Subcutaneous adipose tissue (tissue), 4 donors: ENCODE results near the gene TTLL11. TPM values are rescaled to one million over a fixed set of nuclear protein-coding genes. Genes with fewer than 3 reads are reported as not detected.

ENCODE experiments used
- total RNA-seq, 4 donors: library from RNA; depleted of rRNA; stranded (reverse); fragments of >200 nt; gene quantifications; one replicate each; pipeline ENCODE4 v1.1.0, GENCODE V29; 2016
- TF ChIP-seq, protein P1 (sequence below): fragments of 450-650 bp; IDR thresholded peaks from one replicate; pipeline ENCODE4 v1.5.1; 2016; ENCODE audit warnings: low read depth, mild to moderate bottlenecking, control low read depth, antibody characterized with exemption, moderate library complexity

Gene TTLL11
- total RNA-seq, 4 donors from 2014 or later, result 4.4 to 8.7 (median 6.4) TPM

- TF ChIP-seq, protein P1, sequence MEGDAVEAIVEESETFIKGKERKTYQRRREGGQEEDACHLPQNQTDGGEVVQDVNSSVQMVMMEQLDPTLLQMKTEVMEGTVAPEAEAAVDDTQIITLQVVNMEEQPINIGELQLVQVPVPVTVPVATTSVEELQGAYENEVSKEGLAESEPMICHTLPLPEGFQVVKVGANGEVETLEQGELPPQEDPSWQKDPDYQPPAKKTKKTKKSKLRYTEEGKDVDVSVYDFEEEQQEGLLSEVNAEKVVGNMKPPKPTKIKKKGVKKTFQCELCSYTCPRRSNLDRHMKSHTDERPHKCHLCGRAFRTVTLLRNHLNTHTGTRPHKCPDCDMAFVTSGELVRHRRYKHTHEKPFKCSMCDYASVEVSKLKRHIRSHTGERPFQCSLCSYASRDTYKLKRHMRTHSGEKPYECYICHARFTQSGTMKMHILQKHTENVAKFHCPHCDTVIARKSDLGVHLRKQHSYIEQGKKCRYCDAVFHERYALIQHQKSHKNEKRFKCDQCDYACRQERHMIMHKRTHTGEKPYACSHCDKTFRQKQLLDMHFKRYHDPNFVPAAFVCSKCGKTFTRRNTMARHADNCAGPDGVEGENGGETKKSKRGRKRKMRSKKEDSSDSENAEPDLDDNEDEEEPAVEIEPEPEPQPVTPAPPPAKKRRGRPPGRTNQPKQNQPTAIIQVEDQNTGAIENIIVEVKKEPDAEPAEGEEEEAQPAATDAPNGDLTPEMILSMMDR, result no peak
These were observed 206.2 kb downstream of the TTLL11 start for GRCh38 chr9:121886759-121887485.

DNA sequence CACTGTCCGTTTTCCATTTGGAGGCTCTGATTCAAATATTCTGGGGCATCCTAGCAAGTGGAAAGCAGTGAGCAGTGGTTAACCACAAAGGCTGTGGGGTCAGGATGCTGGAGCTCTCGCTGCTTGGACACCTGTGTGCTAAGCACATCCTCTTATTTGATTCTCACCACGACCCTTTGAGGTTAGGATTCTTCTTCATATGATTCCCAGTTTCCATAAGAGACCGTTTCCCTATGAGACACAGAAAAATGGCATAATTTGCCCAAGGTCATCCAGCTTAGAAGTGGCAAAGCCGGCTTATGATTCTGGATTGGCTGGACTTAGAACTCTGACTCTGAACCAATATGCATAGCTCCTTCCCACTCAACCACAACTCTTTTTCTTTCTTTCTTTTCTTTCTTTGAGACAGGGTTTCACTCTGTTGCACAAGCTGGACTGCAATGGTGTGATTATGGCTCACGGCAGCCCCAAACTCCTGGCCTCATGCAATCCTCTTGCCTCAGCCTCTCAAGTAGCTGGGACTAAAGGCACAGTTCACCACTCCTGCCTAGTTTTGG, 207.7 kb downstream of the TTLL11 start:
- TF ChIP-seq, protein P1, result no peak

DNA sequence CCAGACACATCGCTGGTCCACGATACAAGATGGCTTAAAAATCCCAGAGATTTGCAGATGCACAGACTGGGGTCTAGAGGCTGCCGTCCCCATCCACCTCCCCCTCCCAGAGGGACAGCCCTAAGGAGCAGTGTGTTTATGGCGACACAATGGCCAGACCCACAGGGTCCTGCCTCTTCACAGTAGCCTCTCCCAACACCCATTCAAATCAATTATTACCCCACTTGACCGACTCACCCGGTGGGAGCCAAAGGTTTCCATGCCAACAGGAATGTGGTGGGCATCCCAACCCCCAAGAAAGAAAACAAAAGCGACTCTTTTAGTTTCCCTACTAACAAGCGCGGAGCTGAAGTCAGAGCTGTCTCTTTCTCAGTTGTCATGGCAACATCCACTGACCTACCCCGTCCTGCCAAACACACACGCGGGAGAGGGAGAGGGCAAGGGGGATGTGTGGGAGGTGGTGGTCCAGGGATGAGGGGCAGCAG, 209.0 kb downstream of the TTLL11 start:
- TF ChIP-seq, protein P1, result no peak

DNA sequence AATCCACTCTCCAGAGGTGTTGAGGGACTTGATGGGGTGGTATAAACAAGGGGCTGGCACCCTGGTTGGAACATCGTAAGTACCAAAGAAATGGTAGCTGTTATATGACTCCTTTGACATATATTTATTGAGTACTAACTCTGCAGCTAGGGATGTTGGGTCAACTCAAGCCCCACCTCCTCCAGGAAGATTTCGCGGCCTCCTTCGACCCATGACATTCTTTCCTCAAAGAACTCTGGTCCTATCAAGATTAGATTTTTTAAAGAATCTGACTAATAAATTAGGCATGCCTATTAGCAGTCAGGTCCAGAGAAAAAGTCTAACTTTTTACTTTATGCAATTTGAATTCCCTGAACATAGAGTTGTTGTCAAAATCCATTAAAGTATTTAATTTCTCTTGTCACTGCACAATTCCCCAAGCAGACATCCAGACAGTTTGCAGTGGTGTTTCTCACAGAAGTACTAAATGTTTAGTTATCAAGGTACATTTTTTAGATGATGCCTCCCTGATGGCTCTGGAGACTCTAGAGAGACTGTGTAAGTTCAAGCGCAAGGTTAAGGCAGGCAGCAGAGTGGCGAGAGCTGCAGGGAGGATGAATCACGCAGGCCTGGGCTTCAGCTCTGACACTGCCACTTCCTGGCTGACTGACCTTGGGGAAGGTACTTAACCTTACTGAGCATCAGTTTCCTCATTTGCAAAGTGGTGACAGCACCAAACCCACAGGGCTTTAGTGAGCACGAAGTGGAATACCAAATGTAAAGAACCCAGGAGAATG, 209.6 kb downstream of the TTLL11 start:
- TF ChIP-seq, protein P1, result no peak

GRCh38 chr9:121881920-121882500, 211.1 kb downstream of the TTLL11 start:
- TF ChIP-seq, protein P1, result no peak

GRCh38 chr9:121880343-121880898, 212.7 kb downstream of the TTLL11 start:
- TF ChIP-seq, protein P1, result no peak
